ENCODE measurements around the gene HCAR1. TPM values are rescaled to one million over a fixed set of nuclear protein-coding genes. Genes with fewer than 3 reads are reported as not detected.
A peak's percentile ranks its signal among the peaks of the same experiment; 100 is the strongest.
"Not testable (repeated sequence)": the region's sequence is repeated elsewhere in the genome, so short reads cannot be mapped to it uniquely, and the experiment has no call there.

HCAR1 gene
- total and polyA plus RNA-seq, 2 of the 4 experiments (the other 2 are of a cell fraction) = 0.03 TPM; not detected in 1

GRCh38 chr12:122700038-122700710 is 30.5 kb downstream of the HCAR1 start:
- H2BK5ac ChIP-seq (ENCODE audit: low read depth, low read length, poor library complexity, severe bottlenecking); H3K27me3 ChIP-seq (ENCODE audit: control insufficient read depth, insufficient read depth, low read length); H2AK9ac ChIP-seq (replicated peaks; ENCODE audit: low read depth, low read length, poor library complexity); H3K36me3 ChIP-seq (ENCODE audit: control insufficient read depth, insufficient read depth, low read length); H2BK20ac ChIP-seq (ENCODE audit: low read depth, low read length); H2AK5ac ChIP-seq (ENCODE audit: low read depth, low read length); intact Hi-C loops (cut with micrococcal nuclease); H3K9ac ChIP-seq (ENCODE audit: low read depth, low read length); H4K91ac ChIP-seq (ENCODE audit: insufficient read depth, low read depth, low read length); H3K4ac ChIP-seq (ENCODE audit: low read depth, low read length); dilution Hi-C loops (cut with HindIII; ENCODE audit: low sequenced_read_pairs, unreplicated experiment); H3K79me1 ChIP-seq (ENCODE audit: low read depth in 1 of 2, low read length in 2 of 2); CTCF ChIA-PET; POLR2A ChIA-PET (ENCODE audit: unreplicated experiment); BruUV-seq (replicated peaks); H3K4me1 ChIP-seq (ENCODE audit: control insufficient read depth, insufficient read depth, low read length); H2AFZ ChIP-seq (replicated peaks; ENCODE audit: low read length, poor library complexity); H3K18ac ChIP-seq (ENCODE audit: low read depth, low read length); DNase-seq; H2BK120ac ChIP-seq (ENCODE audit: low read depth, low read length); in situ Hi-C loops (cut with MboI; ENCODE audit: low sequenced_read_pairs); H3K4me3 ChIP-seq (ENCODE audit: insufficient read depth, low read depth, low read length); H3K4me2 ChIP-seq (ENCODE audit: low read depth, low read length); H3K56ac ChIP-seq (ENCODE audit: extremely low read depth, insufficient read depth, low read length); H3K14ac ChIP-seq (replicated peaks; ENCODE audit: low read depth, low read length); H3K27ac ChIP-seq (ENCODE audit: insufficient read depth, low read length); H4K5ac ChIP-seq (ENCODE audit: low read depth, low read length); H3K9me3 ChIP-seq (ENCODE audit: control insufficient read depth, insufficient read depth, low read length); H4K8ac ChIP-seq (ENCODE audit: low read depth in 2 of 2, low read length in 2 of 2); H3K9me1 ChIP-seq (ENCODE audit: insufficient read depth, low read length); H3K23ac ChIP-seq (ENCODE audit: low read depth, low read length); H4K20me1 ChIP-seq (ENCODE audit: insufficient read depth, low read length); H2BK15ac ChIP-seq (ENCODE audit: low read depth, low read length): not testable (repeated sequence)
- no CpG with 5 or more reads among the region's 9 CpGs for WGBS, 2 experiments (ENCODE audit: extremely low coverage in 2 of 2, insufficient read length in 1 of 2)
- ATAC-seq (ENCODE audit: low read depth) = peak; percentile 77

- H2BK20ac ChIP-seq (ENCODE audit: low read depth, low read length); dilution Hi-C loops (cut with HindIII; ENCODE audit: low sequenced_read_pairs, unreplicated experiment); intact Hi-C loops (cut with micrococcal nuclease); H3K27me3 ChIP-seq (ENCODE audit: control insufficient read depth, insufficient read depth, low read length); H3K4ac ChIP-seq (ENCODE audit: low read depth, low read length); H4K8ac ChIP-seq (ENCODE audit: low read depth in 2 of 2, low read length in 2 of 2); BruUV-seq (replicated peaks); H3K56ac ChIP-seq (ENCODE audit: extremely low read depth, insufficient read depth, low read length); H3K4me1 ChIP-seq (ENCODE audit: control insufficient read depth, insufficient read depth, low read length); H3K79me1 ChIP-seq (ENCODE audit: low read depth in 1 of 2, low read length in 2 of 2); CTCF ChIA-PET; H3K9ac ChIP-seq (ENCODE audit: low read depth, low read length); H3K18ac ChIP-seq (ENCODE audit: low read depth, low read length); H3K36me3 ChIP-seq (ENCODE audit: control insufficient read depth, insufficient read depth, low read length); H2BK120ac ChIP-seq (ENCODE audit: low read depth, low read length); H3K27ac ChIP-seq (ENCODE audit: insufficient read depth, low read length); in situ Hi-C loops (cut with MboI; ENCODE audit: low sequenced_read_pairs); H4K5ac ChIP-seq (ENCODE audit: low read depth, low read length); H4K20me1 ChIP-seq (ENCODE audit: insufficient read depth, low read length); H2AFZ ChIP-seq (replicated peaks; ENCODE audit: low read length, poor library complexity); H3K4me2 ChIP-seq (ENCODE audit: low read depth, low read length); ATAC-seq (ENCODE audit: low read depth); H2AK9ac ChIP-seq (replicated peaks; ENCODE audit: low read depth, low read length, poor library complexity); H3K23ac ChIP-seq (ENCODE audit: low read depth, low read length); H2AK5ac ChIP-seq (ENCODE audit: low read depth, low read length); H4K91ac ChIP-seq (ENCODE audit: insufficient read depth, low read depth, low read length); H3K9me3 ChIP-seq (ENCODE audit: control insufficient read depth, insufficient read depth, low read length); H3K4me3 ChIP-seq (ENCODE audit: insufficient read depth, low read depth, low read length); POLR2A ChIA-PET (ENCODE audit: unreplicated experiment); H3K9me1 ChIP-seq (ENCODE audit: insufficient read depth, low read length); H2BK5ac ChIP-seq (ENCODE audit: low read depth, low read length, poor library complexity, severe bottlenecking); DNase-seq; H3K14ac ChIP-seq (replicated peaks; ENCODE audit: low read depth, low read length); H2BK15ac ChIP-seq (ENCODE audit: low read depth, low read length): not testable (repeated sequence)
- no CpG with 5 or more reads among the region's 2 CpGs for WGBS, 2 experiments (ENCODE audit: extremely low coverage in 2 of 2, insufficient read length in 1 of 2)
Observed at GRCh38 chr12:122696922-122697321, 33.7 kb downstream of the HCAR1 start.

Data from IMR-90 (cell line).